ENCODE measurements around the gene THSD4.
"Not testable (repeated sequence)": the region's sequence is repeated elsewhere in the genome, so short reads cannot be mapped to it uniquely, and the experiment has no call there.

Gene THSD4

GRCh38 chr15:71646767-71647486, 531.7 kb downstream of the THSD4 start:
- no peak for DNase-seq

- no peak for DNase-seq
Observed at GRCh38 chr15:71647487-71647808, 532.2 kb downstream of the THSD4 start.

GRCh38 chr15:71648095-71648494, 532.8 kb downstream of the THSD4 start:
- DNase-seq: no peak

GRCh38 chr15:71649894-71650293, 534.6 kb downstream of the THSD4 start:
- no peak for DNase-seq

GRCh38 chr15:71650603-71651002, 535.3 kb downstream of the THSD4 start:
- DNase-seq: no peak

- no peak for DNase-seq
Observed at GRCh38 chr15:71651750-71652186, 536.5 kb downstream of the THSD4 start.

GRCh38 chr15:71654042-71654719, 538.9 kb downstream of the THSD4 start:
- no peak for DNase-seq

GRCh38 chr15:71654720-71655174, 539.5 kb downstream of the THSD4 start:
- no peak for DNase-seq

GRCh38 chr15:71656425-71656824, 541.2 kb downstream of the THSD4 start:
- DNase-seq: no peak

GRCh38 chr15:71657141-71657540, 541.9 kb downstream of the THSD4 start:
- DNase-seq: no peak

- no peak for DNase-seq
Observed at GRCh38 chr15:71658036-71658435, 542.8 kb downstream of the THSD4 start.

GRCh38 chr15:71658827-71659729, 543.8 kb downstream of the THSD4 start:
- DNase-seq: no peak

- DNase-seq: no peak
Observed at GRCh38 chr15:71659730-71660067, 544.4 kb downstream of the THSD4 start.

GRCh38 chr15:71660501-71660900, 545.2 kb downstream of the THSD4 start:
- DNase-seq: no peak

- no peak for DNase-seq
Observed at GRCh38 chr15:71662306-71662705, 547.0 kb downstream of the THSD4 start.

GRCh38 chr15:71664622-71665021, 549.4 kb downstream of the THSD4 start:
- no peak for DNase-seq

- no peak for DNase-seq
Observed at GRCh38 chr15:71666763-71667620, 551.7 kb downstream of the THSD4 start.

GRCh38 chr15:71669688-71670087, 554.4 kb downstream of the THSD4 start:
- no peak for DNase-seq

- not testable (repeated sequence) for DNase-seq
Observed at GRCh38 chr15:71670222-71670621, 555.0 kb downstream of the THSD4 start.

GRCh38 chr15:71674354-71674753, 559.1 kb downstream of the THSD4 start:
- DNase-seq: no peak

GRCh38 chr15:71677352-71677751, 562.1 kb downstream of the THSD4 start:
- DNase-seq: no peak

GRCh38 chr15:71677766-71678165, 562.5 kb downstream of the THSD4 start:
- no peak for DNase-seq

- DNase-seq: no peak
Observed at GRCh38 chr15:71678191-71678590, 562.9 kb downstream of the THSD4 start.
